ES-I3 (cell line): ENCODE measurements around the gene VEGFB.

Source experiments
- H3K36me3 ChIP-seq: 2 replicates; pipeline ENCODE4 v1.6.1; 2013; ENCODE audit warnings: mild to moderate bottlenecking, low read length, control low read depth, moderate library complexity; ENCODE audit not compliant: insufficient read depth
- H3K4me1 ChIP-seq: 2 replicates; pipeline ENCODE4 v1.6.1; 2013; ENCODE audit warnings: mild to moderate bottlenecking, control low read depth, low read length; ENCODE audit not compliant: insufficient read depth
- H3K9ac ChIP-seq: 2 replicates; pipeline ENCODE4 v1.6.1; 2013; ENCODE audit warnings: low read depth, mild to moderate bottlenecking, low read length, moderate library complexity
- H3K9me3 ChIP-seq: 2 replicates; pipeline ENCODE4 v1.6.1; 2013; ENCODE audit warnings: mild to moderate bottlenecking, low read length, moderate library complexity; ENCODE audit not compliant: control insufficient read depth, insufficient read depth

Gene VEGFB, protein sequence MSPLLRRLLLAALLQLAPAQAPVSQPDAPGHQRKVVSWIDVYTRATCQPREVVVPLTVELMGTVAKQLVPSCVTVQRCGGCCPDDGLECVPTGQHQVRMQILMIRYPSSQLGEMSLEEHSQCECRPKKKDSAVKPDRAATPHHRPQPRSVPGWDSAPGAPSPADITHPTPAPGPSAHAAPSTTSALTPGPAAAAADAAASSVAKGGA

GRCh38 chr11:64233913-64234586, at the start of gene VEGFB:
Gene VEGFB (plus strand): TSS chr11:64234584. CDS start chr11:64234834, 250 bp downstream.
- H3K9ac ChIP-seq = peak within 1 kb of the TSS; percentile 66
- peaks cover 7% of the 10 kb centered on the region; the same call in 1 of the 2 replicates for H3K4me1 ChIP-seq
- no peaks in the 10 kb centered on the region for H3K9me3 ChIP-seq
- H3K36me3 ChIP-seq = no peaks in the 10 kb centered on the region

DNA sequence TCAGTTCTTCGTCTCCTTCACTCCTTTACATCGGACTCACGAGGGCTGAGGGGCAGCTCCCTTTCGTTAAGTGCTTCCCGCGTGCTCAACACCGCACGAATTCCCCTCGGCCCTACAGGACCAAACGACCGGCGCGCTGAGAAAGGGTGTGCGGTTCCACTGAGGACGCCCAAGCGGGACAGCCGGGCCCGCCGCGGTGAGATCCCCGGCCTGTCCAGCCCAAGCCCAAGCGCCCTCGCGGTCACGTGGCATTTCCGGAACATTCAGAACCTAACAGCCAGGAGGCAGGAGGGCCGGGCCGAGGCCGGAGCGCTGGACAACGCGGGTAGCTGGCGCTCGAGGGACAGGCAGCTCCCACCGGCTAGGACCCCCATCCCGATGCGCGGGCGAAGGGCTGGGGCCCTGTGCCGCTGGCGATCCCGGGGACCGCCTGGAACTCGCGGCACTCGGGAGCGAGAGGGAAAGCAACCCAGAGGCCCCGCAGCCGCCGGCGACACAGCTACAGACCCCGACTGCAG, 49.1 kb upstream of the VEGFB start:
- Histone ChIP-seq H3K9me3 (no peaks in the 10 kb centered on the region), H3K4me1 (0 out of 2 replicates have a peak, but pooled peaks cover 8% of the 10 kb centered on the region), H3K36me3 (peaks cover 5% of the 10 kb centered on the region), H3K9ac (peak overlapping the region; percentile 78)

DNA sequence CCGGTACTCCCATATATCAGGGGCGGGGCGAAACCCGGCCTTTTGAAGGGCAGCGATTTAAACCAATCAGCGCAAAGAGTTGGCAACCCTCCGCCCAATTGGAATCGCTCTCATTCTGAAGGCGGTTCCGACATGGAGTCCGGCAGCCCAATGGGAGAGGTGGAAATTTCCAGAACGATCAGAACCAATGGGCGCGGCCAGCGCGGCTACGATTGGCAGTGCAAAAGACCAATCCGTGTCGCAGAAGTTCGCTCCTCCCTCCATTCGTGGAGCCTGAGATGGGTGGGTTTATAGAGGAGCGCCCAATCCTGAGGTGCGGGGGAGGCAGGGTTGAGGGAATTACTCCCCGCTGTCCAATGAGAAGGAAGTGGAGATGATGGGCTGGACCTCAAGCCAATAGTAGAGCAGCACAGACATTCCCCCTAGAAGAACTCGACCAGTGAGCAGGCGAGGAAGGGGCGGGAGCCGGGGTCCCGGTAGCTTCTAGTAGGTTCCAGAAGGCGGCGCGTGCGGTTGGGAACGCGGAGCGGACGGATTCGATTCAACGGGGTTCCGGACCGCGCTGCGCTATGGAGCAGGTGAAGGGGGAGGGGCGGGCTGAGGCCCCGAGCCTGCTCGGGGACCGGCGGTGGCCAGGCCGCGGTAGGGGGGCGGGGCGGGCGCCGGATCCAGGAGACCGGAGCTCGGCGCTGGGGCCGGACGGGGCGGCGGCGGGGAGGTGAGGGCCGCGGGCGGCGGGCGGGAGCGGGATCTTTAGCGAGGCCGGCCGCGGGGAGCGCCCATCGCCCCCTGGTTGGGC, 48.5 kb upstream of the VEGFB start, which contains the start of gene STIP1:
Gene STIP1 (plus strand): TSS at position 479 of the 799 bp plus-strand sequence. CDS start 91 bp downstream, at position 570.
- Histone ChIP-seq H3K9ac (peak within 1 kb of the TSS; percentile 78), H3K36me3 (peaks cover 5% of the 10 kb centered on the region), H3K9me3 (no peaks in the 10 kb centered on the region), H3K4me1 (0 out of 2 replicates have a peak, but pooled peaks cover 8% of the 10 kb centered on the region)

- 0 out of 2 replicates have a peak, but pooled peaks cover 8% of the 10 kb centered on the region for H3K4me1 ChIP-seq
- peaks cover 5% of the 10 kb centered on the region for H3K36me3 ChIP-seq
- no peak overlapping the region for H3K9ac ChIP-seq
- H3K9me3 ChIP-seq = no peaks in the 10 kb centered on the region
Observed at GRCh38 chr11:64186492-64187165, 47.8 kb upstream of the VEGFB start.

DNA sequence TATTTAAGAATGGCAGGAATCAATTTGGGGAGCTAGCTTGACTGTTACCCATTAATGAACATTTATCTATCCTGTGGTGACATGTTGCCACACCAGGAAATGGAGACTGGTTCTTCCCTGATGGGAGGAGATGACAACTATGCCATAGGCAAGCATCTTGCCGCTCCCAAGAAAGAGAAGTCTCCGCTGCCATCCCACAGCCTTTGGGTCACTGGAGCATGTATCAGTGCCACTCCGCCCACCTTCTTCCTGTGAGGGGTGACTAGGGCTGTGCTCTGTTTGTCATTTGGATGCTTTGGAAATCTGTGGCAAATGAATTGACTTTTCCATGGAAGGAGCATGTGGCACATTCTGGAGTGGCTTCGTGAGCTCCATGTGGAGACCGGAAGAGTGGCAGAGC, 42.0 kb upstream of the VEGFB start:
- no peaks in the 10 kb centered on the region for H3K9me3 ChIP-seq
- H3K36me3 ChIP-seq = peaks cover 41% of the 10 kb centered on the region
- H3K9ac ChIP-seq = no peak overlapping the region
- H3K4me1 ChIP-seq = 0 out of 2 replicates have a peak, but pooled peaks cover 3% of the 10 kb centered on the region

- Histone ChIP-seq H3K4me1 (no peaks in the 10 kb centered on the region), H3K9me3 (no peaks in the 10 kb centered on the region), H3K9ac (no peak overlapping the region), H3K36me3 (peaks cover 54% of the 10 kb centered on the region)
Observed at GRCh38 chr11:64196626-64197025, 37.8 kb upstream of the VEGFB start.

GRCh38 chr11:64198511-64198910, 35.9 kb upstream of the VEGFB start:
- H3K4me1 ChIP-seq = no peaks in the 10 kb centered on the region
- no peaks in the 10 kb centered on the region for H3K9me3 ChIP-seq
- H3K9ac ChIP-seq = no peak overlapping the region
- H3K36me3 ChIP-seq = peaks cover 63% of the 10 kb centered on the region

DNA sequence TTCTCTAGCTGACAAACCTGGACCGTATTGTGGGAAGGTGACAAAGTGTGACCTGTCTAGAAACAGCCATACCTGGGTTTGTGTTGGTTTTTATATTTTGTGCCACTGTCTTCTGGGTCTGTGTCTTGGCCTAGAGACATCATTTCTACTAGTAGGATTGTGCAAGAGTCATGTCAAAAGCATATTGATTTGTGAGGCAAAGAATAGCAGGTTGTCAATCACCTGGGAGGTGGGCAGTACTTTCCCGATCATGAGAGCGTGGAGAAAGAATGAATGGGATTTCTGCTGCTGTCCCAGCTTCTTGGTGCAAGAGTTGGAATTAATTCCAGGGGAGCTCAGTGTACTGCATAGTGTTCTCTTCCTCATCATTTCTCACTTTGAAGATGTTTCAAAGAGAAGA, 32.8 kb upstream of the VEGFB start:
- Histone ChIP-seq H3K36me3 (peaks cover 56% of the 10 kb centered on the region), H3K9me3 (no peaks in the 10 kb centered on the region), H3K4me1 (peaks cover 3% of the 10 kb centered on the region; the same call in 1 of the 2 replicates), H3K9ac (no peak overlapping the region)

GRCh38 chr11:64202992-64203391, 31.4 kb upstream of the VEGFB start:
- Histone ChIP-seq H3K9ac (no peak overlapping the region), H3K9me3 (no peaks in the 10 kb centered on the region), H3K4me1 (peaks cover 16% of the 10 kb centered on the region; the same call in 1 of the 2 replicates), H3K36me3 (peaks cover 49% of the 10 kb centered on the region)

GRCh38 chr11:64203421-64204079, 30.8 kb upstream of the VEGFB start:
- Histone ChIP-seq H3K9me3 (no peaks in the 10 kb centered on the region), H3K36me3 (peaks cover 44% of the 10 kb centered on the region), H3K9ac (no peak overlapping the region), H3K4me1 (peaks cover 19% of the 10 kb centered on the region; the same call in 1 of the 2 replicates)

- Histone ChIP-seq H3K9me3 (no peaks in the 10 kb centered on the region), H3K4me1 (peaks cover 19% of the 10 kb centered on the region; the same call in 1 of the 2 replicates), H3K36me3 (peaks cover 42% of the 10 kb centered on the region)
Observed at GRCh38 chr11:64204080-64204440, 30.3 kb upstream of the VEGFB start.

DNA sequence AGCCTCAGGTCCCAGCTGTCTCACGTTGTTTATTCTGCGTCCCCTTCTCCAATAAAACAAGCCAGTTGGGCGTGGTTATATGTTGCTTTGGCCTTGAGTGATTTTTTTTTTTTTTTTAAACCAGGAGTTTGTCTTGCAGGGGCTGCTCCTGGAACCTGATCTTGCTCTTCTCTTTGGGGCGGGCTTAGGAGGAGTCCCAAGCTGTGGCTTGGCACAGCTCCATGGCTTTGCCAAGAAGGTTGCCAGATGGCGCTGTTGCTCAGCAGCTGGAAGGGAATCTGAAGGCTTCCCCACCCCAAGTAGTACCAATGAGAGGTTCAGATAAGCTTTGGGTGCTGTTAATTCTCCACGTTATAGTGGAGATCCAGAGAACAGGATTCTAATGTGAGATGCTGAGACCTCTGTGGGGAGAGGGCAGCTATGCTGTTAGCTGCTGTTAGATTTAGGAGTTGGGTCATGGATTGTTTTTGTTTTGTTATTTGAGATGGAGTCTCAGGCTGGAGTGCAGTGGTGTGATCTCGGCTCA, 29.9 kb upstream of the VEGFB start:
- H3K9ac ChIP-seq = no peak overlapping the region; the same call in 1 of the 2 replicates
- no peaks in the 10 kb centered on the region for H3K9me3 ChIP-seq
- H3K36me3 ChIP-seq = peaks cover 42% of the 10 kb centered on the region
- H3K4me1 ChIP-seq = peaks cover 19% of the 10 kb centered on the region; the same call in 1 of the 2 replicates

More at GRCh38 chr11:64204080-64204440, 30.3 kb upstream of the VEGFB start:
- no peak overlapping the region; the same call in 1 of the 2 replicates for H3K9ac ChIP-seq
